ENCODE measurements around the gene FABP7. TPM values are rescaled to one million over a fixed set of nuclear protein-coding genes. Genes with fewer than 3 reads are reported as not detected.

FABP7 gene
- total RNA-seq, 4 donors from 2014 or later = not detected

DNA sequence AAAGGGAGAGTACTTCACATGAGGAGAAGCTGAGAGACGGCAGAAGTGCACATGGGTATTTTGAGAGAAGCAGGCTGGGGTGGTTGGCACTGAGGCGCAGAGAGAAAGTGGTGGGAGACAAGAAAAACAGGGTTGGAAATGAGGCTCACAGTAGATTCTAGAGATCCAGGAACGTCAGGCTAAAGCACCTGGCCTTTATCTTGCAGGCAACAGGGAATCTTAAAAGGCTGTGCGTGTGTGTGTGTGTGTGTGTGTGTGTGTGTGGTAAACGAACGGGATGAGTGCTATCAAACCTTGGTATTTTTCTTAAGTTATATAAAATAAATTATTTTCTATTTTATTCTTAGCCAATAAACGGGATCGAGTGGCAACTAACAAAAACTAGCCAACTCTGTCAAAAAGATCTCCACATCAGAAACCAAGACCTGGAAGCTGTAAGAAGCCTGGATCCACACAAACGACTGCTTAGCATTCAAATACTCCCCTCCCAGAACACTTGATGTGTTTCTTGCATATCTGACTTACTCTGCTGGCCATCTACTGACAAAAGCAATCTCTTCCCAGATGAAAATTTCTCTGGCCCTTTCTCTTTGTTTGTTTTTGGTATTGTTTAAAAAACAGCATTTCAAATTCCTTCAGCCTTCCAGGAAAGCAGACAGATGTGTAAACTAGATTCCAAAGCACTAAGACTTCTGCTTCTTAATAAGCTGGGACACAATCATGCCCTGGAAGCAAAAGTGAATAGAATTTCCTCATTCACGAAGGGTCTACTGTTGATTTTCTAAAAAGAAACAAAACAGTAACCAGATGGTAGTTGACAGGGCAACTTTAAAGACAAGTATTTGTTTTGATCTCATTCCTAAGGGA, 44.8 kb upstream of the FABP7 start:
- intact Hi-C loops (cut with DNase I) = loop anchor here (5.0 kb wide), 1 partner anchor 583 kb away; no protein-coding TSS in a partner anchor
- 48% methylated on average over 10 of the region's 10 CpGs for WGBS
- H3K9me3 ChIP-seq = no peaks in the 10 kb centered on the region
- H3K4me3 ChIP-seq = no peak overlapping the region
- peaks cover 0 to 3% (median 0%) of the 10 kb centered on the region in 4 donors for H3K27me3 ChIP-seq
- no peaks in the 10 kb centered on the region for H3K36me3 ChIP-seq
- no peak for DNase-seq (ENCODE audit: extremely low spot score)
- no peaks in the 10 kb centered on the region for H3K4me1 ChIP-seq
- no peak for TF ChIP-seq CTCF (IDR thresholded peaks at IDR 0.05)
- TF ChIP-seq EP300 (IDR thresholded peaks at IDR 0.05) = no peak
- no peak for TF ChIP-seq POLR2AphosphoS5 (IDR thresholded peaks at IDR 0.05)
- no peak for TF ChIP-seq POLR2A (IDR thresholded peaks at IDR 0.05; ENCODE audit: low read depth)
- no peak overlapping the region for H3K27ac ChIP-seq (replicated peaks in 1 of 4)

GRCh38 chr6:122735582-122735981, 43.9 kb upstream of the FABP7 start:
- Histone ChIP-seq H3K9me3 (no peaks in the 10 kb centered on the region), H3K4me3 (no peak overlapping the region), H3K4me1 (no peaks in the 10 kb centered on the region), H3K27ac (replicated peaks in 1 of 4) (no peak overlapping the region), H3K36me3 (no peaks in the 10 kb centered on the region), H3K27me3 (peaks cover 0 to 3% (median 0%) of the 10 kb centered on the region in 4 donors)
- WGBS = 67% methylated on average over 4 of the region's 4 CpGs
- intact Hi-C loops (cut with DNase I) = no loop called here
- DNase-seq (ENCODE audit: extremely low spot score) = no peak
- no peak for TF ChIP-seq CTCF (IDR thresholded peaks at IDR 0.05)
- TF ChIP-seq EP300 (IDR thresholded peaks at IDR 0.05) = no peak
- TF ChIP-seq POLR2AphosphoS5 (IDR thresholded peaks at IDR 0.05) = no peak
- no peak for TF ChIP-seq POLR2A (IDR thresholded peaks at IDR 0.05; ENCODE audit: low read depth)

GRCh38 chr6:122736163-122736562, 43.4 kb upstream of the FABP7 start:
- H3K9me3 ChIP-seq = no peaks in the 10 kb centered on the region
- no peak for TF ChIP-seq POLR2A (IDR thresholded peaks at IDR 0.05; ENCODE audit: low read depth)
- TF ChIP-seq EP300 (IDR thresholded peaks at IDR 0.05) = no peak
- no peak for TF ChIP-seq CTCF (IDR thresholded peaks at IDR 0.05)
- no peak for TF ChIP-seq POLR2AphosphoS5 (IDR thresholded peaks at IDR 0.05)
- H3K4me1 ChIP-seq = no peaks in the 10 kb centered on the region
- no peak overlapping the region for H3K27ac ChIP-seq (replicated peaks in 1 of 4)
- intact Hi-C loops (cut with DNase I) = no loop called here
- peaks cover 0 to 3% (median 0%) of the 10 kb centered on the region in 4 donors for H3K27me3 ChIP-seq
- no peak overlapping the region for H3K4me3 ChIP-seq
- H3K36me3 ChIP-seq = no peaks in the 10 kb centered on the region
- DNase-seq (ENCODE audit: extremely low spot score) = no peak
- WGBS = 76% methylated on average over 4 of the region's 4 CpGs

DNA sequence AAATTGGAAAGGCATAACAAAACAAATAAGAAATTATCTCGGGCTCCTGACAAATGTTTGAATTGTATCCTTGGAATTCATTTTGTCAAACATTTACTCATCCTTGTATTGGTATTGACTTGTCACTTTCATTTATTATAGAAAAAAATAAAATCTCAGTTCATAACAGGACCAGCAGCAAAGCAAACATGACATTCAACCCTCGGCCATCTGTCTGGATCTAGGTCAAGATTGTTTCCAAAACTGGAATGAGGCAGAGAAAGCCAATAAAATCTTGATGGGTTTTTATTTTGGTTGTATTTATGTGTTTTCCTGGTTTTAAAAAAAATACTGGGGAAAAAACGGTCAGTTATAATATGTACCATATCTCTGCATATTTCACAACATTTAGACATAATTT, 42.9 kb upstream of the FABP7 start:
- intact Hi-C loops (cut with DNase I) = no loop called here
- Histone ChIP-seq H3K27ac (replicated peaks in 1 of 4) (no peak overlapping the region), H3K36me3 (no peaks in the 10 kb centered on the region), H3K4me1 (no peaks in the 10 kb centered on the region), H3K4me3 (no peak overlapping the region), H3K27me3 (peaks cover 0 to 3% (median 0%) of the 10 kb centered on the region in 4 donors), H3K9me3 (no peaks in the 10 kb centered on the region)
- no peak for TF ChIP-seq POLR2AphosphoS5 (IDR thresholded peaks at IDR 0.05)
- no peak for TF ChIP-seq CTCF (IDR thresholded peaks at IDR 0.05)
- no peak for TF ChIP-seq POLR2A (IDR thresholded peaks at IDR 0.05; ENCODE audit: low read depth)
- no peak for TF ChIP-seq EP300 (IDR thresholded peaks at IDR 0.05)
- 59% methylated on average over 3 of the region's 3 CpGs for WGBS
- DNase-seq (ENCODE audit: extremely low spot score) = no peak

All from esophagus muscularis mucosa (tissue), 4 donors.